Loucy (cell line): ENCODE results near the gene XIRP2.

Source experiments
- CTCF ChIP-seq: fragments of 200-600 bp; sonication (generic); conservative IDR thresholded peaks from 2 replicates; pipeline ENCODE4 v1.5.1; 2014; ENCODE audit warnings: mild to moderate bottlenecking, antibody characterized with exemption, low read length
- EZH2phosphoT487 ChIP-seq: fragments of 200-600 bp; IDR thresholded peaks from 2 replicates; pipeline ENCODE4 v1.6.1; 2018; ENCODE audit warnings: antibody characterized with exemption, mild to moderate bottlenecking, moderate library complexity, borderline replicate concordance

- TF ChIP-seq CTCF (no peak), EZH2phosphoT487 (no peak)
These were observed 294.1 kb downstream of the XIRP2 start for GRCh38 chr2:167182403-167182802.
